ENCODE results near the gene NDUFB8.

NDUFB8 gene

DNA sequence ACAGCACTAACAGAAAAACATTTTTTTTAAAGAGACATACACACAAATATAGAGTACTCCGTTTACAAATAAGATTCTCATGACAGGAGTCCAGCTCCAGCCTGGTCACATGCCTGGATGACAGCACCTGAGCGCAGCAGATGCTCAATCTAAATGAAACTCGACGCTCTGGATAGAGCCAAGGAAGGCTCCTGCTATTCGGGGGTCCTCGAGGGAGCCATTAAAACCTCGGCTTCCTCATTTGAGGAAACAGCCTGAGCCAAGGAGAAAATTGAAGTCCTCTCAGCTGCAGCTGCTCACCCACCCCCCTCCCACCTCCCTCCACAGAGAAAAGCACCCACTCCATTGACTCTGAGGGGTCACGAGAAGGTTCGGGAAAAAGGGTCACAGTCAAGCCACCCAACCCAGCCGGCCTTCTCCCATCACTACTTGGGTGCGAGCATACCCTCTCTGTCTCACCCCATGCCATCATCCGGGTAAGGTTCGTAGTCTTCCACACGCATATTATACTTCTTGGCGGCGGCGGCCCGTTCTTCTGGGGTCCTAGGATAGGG lies 673 bp downstream of the NDUFB8 start:
- TF ChIP-seq, protein P1, sequence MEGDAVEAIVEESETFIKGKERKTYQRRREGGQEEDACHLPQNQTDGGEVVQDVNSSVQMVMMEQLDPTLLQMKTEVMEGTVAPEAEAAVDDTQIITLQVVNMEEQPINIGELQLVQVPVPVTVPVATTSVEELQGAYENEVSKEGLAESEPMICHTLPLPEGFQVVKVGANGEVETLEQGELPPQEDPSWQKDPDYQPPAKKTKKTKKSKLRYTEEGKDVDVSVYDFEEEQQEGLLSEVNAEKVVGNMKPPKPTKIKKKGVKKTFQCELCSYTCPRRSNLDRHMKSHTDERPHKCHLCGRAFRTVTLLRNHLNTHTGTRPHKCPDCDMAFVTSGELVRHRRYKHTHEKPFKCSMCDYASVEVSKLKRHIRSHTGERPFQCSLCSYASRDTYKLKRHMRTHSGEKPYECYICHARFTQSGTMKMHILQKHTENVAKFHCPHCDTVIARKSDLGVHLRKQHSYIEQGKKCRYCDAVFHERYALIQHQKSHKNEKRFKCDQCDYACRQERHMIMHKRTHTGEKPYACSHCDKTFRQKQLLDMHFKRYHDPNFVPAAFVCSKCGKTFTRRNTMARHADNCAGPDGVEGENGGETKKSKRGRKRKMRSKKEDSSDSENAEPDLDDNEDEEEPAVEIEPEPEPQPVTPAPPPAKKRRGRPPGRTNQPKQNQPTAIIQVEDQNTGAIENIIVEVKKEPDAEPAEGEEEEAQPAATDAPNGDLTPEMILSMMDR (IDR thresholded peaks at IDR 0.05; ENCODE audit: low read depth, low read length, missing control alignments): no peak
- DNase-seq (ENCODE audit: extremely low read depth, low read depth): no peak
- peak overlapping the region; percentile 91 for H3K4me3 ChIP-seq (replicated peaks; ENCODE audit: low read depth, low read length)

DNA sequence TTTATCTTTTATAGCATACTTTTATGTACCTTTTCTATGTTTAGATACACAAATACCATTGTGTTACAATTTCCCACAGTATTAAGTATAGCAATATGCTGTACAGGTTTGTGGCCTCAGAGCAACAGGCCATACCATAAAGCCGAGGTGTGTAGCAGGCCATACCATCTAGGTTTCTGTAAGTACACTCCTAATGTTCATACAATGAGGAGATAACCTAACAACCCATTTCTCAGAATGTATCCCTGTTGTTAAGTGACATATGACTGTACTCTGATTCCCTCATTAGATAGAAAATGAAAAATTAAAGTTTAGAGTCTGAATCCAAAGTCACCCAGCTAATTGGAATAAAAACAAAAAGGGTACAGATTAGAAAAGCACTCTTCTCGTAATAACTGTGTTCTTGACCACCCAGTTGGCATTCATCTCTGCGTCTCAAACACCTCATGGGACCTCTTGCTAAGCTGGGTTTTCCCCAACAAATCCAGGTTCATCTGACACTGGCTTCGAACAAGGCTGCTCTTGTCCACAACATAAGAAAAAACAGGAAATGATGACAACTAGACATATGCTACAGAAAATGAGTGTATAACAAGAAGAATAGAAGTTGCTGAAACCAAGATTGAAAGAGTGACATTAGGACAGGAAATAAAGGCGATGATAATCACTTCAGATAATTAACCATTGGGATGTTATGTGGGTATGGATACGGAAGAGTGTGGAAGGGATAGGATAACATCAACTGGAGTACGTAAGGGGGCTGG lies 1.4 kb downstream of the NDUFB8 start:
- TF ChIP-seq, protein P1 (IDR thresholded peaks at IDR 0.05; ENCODE audit: low read depth, low read length, missing control alignments): no peak
- H3K4me3 ChIP-seq (replicated peaks; ENCODE audit: low read depth, low read length): peak overlapping the region; percentile 91
- DNase-seq (ENCODE audit: extremely low read depth, low read depth): no peak

DNA sequence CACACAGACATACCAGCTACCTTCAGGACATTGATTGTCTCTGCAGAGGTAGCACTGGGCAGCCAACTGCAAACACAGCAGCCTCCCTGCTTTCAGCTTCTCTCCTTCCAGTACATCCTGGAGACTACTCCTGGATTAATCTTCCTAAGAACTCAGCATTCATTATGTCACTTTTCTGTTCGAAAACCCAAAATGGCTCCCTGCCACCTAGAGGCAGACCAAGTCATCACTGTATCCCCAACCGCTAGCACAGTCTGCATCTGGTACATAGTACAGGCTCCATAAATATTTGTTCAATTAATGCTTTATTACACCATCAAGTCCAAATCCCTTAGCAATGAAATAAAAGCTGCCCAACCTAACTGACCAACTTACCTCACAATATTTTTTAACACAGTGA lies 5.0 kb downstream of the NDUFB8 start:
- no peak overlapping the region for H3K4me3 ChIP-seq (replicated peaks; ENCODE audit: low read depth, low read length)
- TF ChIP-seq, protein P1 (IDR thresholded peaks at IDR 0.05; ENCODE audit: low read depth, low read length, missing control alignments): peak; percentile 14
- DNase-seq (ENCODE audit: extremely low read depth, low read depth): no peak

DNA sequence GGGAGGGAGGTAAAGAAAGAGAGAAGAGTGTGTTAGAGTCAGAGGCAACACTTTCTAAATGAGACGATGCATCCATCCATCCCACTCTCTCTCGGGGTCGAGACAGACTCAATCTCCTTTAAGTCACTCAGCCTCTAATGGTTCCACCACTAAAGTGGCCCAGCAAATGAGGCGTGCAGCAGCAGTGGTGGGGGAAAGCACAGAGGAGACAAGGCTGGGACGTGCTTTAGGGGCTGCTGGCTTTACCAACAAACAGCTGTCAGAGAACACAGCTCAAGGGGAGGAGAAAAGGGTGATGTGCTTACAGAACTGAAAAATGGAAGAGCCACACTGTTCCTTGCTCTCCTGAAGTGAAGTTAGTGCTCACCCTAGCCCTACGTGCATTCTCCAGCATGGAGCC lies 5.5 kb downstream of the NDUFB8 start:
- TF ChIP-seq, protein P1 (IDR thresholded peaks at IDR 0.05; ENCODE audit: low read depth, low read length, missing control alignments): no peak
- DNase-seq (ENCODE audit: extremely low read depth, low read depth): no peak
- no peak overlapping the region for H3K4me3 ChIP-seq (replicated peaks; ENCODE audit: low read depth, low read length)

DNA sequence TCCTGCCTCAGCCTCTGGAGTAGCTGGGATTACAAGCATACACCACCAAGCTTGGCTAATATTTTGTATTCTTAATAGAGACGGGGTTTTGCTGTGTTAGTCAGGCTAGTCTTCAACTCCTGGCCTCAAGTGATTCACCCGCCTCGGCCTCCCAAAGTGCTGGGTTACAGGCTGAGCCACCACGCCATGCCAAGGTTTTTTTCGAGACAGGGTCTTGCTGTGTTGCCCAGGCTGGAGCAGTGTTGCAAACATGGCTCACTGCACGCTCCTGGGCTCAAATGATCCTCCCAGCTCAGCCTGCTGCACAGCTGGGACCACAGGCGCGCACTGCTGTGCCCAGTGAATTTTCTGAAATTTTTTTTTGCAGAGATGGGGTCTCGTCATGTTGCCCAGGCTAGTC lies 6.7 kb downstream of the NDUFB8 start:
- DNase-seq (ENCODE audit: extremely low read depth, low read depth): no peak
- no peak overlapping the region for H3K4me3 ChIP-seq (replicated peaks; ENCODE audit: low read depth, low read length)

DNA sequence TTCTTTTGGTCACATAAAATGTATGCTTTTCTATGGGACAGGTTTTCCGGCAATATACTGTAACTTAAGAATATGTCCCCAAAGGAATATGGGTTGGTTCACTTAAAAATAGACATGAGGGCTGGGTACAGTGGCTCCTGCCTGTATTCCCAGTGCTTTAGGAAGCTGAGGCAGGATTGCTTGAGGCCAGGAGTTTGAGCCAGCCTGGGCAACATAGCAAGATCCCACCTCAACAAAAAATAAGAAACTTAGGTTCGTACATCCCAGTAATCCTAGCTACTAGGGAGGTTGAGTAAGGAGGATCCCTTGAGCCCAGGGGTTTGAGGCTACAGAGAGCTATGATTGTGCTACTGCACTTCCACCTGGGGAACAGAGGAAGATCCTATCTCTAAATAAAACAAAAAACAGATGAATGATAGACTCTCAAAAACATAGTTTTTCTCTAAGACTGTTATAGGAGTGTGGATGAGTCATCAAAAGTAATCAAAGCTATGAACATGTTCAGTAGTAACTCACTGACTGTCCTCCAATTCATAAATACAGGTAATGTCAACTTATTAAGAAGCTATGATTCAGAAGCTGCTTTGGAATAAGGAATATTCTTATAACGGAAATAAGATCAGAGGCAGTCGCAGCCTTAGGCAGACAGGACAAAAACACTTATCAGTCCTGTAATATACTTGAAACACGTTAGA lies 7.4 kb downstream of the NDUFB8 start:
- H3K4me3 ChIP-seq (replicated peaks; ENCODE audit: low read depth, low read length): no peak overlapping the region
- no peak for DNase-seq (ENCODE audit: extremely low read depth, low read depth)
- TF ChIP-seq, protein P1 (IDR thresholded peaks at IDR 0.05; ENCODE audit: low read depth, low read length, missing control alignments): no peak

More for the DNA sequence above, 6.7 kb downstream of the NDUFB8 start:
- TF ChIP-seq, protein P1 (IDR thresholded peaks at IDR 0.05; ENCODE audit: low read depth, low read length, missing control alignments): no peak

All from HFF-Myc (cell line).